HepG2 (cell line): ENCODE results near the gene NOXO1. TPM values are rescaled to one million over a fixed set of nuclear protein-coding genes. Genes with fewer than 3 reads are reported as not detected.

ENCODE experiments used
- ATAC-seq: fragments of 200-7000 bp; cut with Tn5 transposase; 3 replicates; pipeline ENCODE4 v1.9.1; 2020; ENCODE audit warnings: mild to moderate bottlenecking, moderate library complexity
- BruUV-seq: library from RNA; stranded (reverse); fragments of 400-500 nt; replicated peaks from 2 replicates; lab custom pipeline; 2021; lab: Mats Ljungman, UMichigan
- CTCF ChIA-PET: fragments of 300-600 bp; formaldehyde crosslinking; extraction: SDS; loops from one replicate; lab custom pipeline; 2021; ENCODE audit warnings: low total read pairs, inconsistent platforms, low intra/inter-chr PET ratio; lab: Yijun Ruan, JAX
- POLR2A ChIA-PET: fragments of 350-600 bp; sonication (Branson Sonifier 250); formaldehyde crosslinking; loops from one replicate; lab custom pipeline; 2020; ENCODE audit warnings: antibody characterized with exemption, inconsistent platforms; lab: Yijun Ruan, JAX
- DNase-seq: peaks from one replicate; pipeline ENCODE4 v3.0.0-alpha.2; 2015; ENCODE audit warnings: low spot score
- FAIRE-seq: peaks from 3 replicates; lab custom pipeline; 2011; peaks lifted over from hg19 to GRCh38; lab: Jason Lieb, UNC
- H2AFZ ChIP-seq: one replicate; pipeline ENCODE4 v1.6.1; 2011; ENCODE audit warnings: low read length, inconsistent platforms
- H3K27ac ChIP-seq: fragments of 300-600 bp; 3 replicates; pipeline ENCODE4 v1.8.0; 2011; ENCODE audit warnings: mixed run types, mild to moderate bottlenecking, mixed read lengths, low read length, inconsistent platforms; ENCODE audit not compliant: insufficient read depth; ENCODE audit errors: extremely low read length
- H3K27me3 ChIP-seq, 2 experiments: fragments of 200-600 bp in 1 of 2; 2 replicates in 1 of 2; 3 replicates in 1 of 2; pipeline versions ENCODE4 v1.6.0 to v1.8.0; 2011; ENCODE audit warnings: low read length in 2 of 2, mild to moderate bottlenecking in 2 of 2, moderate library complexity in 2 of 2, inconsistent platforms in 1 of 2; ENCODE audit not compliant: insufficient read depth in 2 of 2, control insufficient read depth in 1 of 2
- H3K36me3 ChIP-seq, 2 experiments: fragments of 200-600 bp in 1 of 2; replicated peaks in 1 of 2; 2 replicates in 1 of 2; 3 replicates in 1 of 2; pipeline versions ENCODE4 v1.5.1 to v1.8.0; 2011; ENCODE audit warnings: low read length in 2 of 2, inconsistent platforms in 1 of 2; ENCODE audit not compliant: insufficient read depth in 2 of 2, control insufficient read depth in 1 of 2
- H3K4me1 ChIP-seq: 2 replicates; pipeline ENCODE4 v1.5.1; 2012; ENCODE audit warnings: low read length, inconsistent platforms; ENCODE audit not compliant: insufficient read depth
- H3K4me2 ChIP-seq: 2 replicates; pipeline ENCODE4 v1.6.0; 2011; ENCODE audit warnings: low read depth, low read length, inconsistent platforms
- H3K4me3 ChIP-seq, 3 experiments: fragments of 200-600 bp in 1 of 3; sonication (generic), shearing (Covaris generic) in 1 of 3; replicated peaks in 1 of 3; 2 replicates each; pipeline ENCODE4 v1.5.1; 2011 to 2016; ENCODE audit warnings: low read length in 3 of 3, inconsistent platforms in 2 of 3, low read depth in 2 of 3, mild to moderate bottlenecking in 2 of 3, control low read depth in 1 of 3, mixed read lengths in 1 of 3; ENCODE audit not compliant: insufficient read depth in 1 of 3
- H3K79me2 ChIP-seq: one replicate; pipeline ENCODE4 v1.6.1; 2011; ENCODE audit warnings: low read length, inconsistent platforms; ENCODE audit not compliant: insufficient read depth
- H3K9ac ChIP-seq: 2 replicates; pipeline ENCODE4 v1.6.0; 2011; ENCODE audit warnings: mild to moderate bottlenecking, low read depth, low read length, inconsistent platforms; ENCODE audit not compliant: insufficient read depth
- H3K9me3 ChIP-seq: 2 replicates; pipeline ENCODE4 v1.5.1; 2012; ENCODE audit warnings: mild to moderate bottlenecking, low read length
- H4K20me1 ChIP-seq: 2 replicates; pipeline ENCODE4 v1.6.0; 2011; ENCODE audit warnings: inconsistent platforms, mild to moderate bottlenecking, low read length, moderate library complexity; ENCODE audit not compliant: insufficient read depth
- FOXP1 ChIP-seq, 2 experiments: fragments of 450-650 bp in 1 of 2; IDR thresholded peaks; 2 replicates each; pipeline ENCODE4 v1.6.1; 2017 to 2018; ENCODE audit warnings: antibody characterized with exemption in 1 of 2
- KDM2A ChIP-seq: sonication (generic); formaldehyde crosslinking; IDR thresholded peaks from 2 replicates; pipeline ENCODE4 v1.4.0; 2020; ENCODE audit warnings: low read depth, missing genetic modification reagents, borderline replicate concordance
- KLF12 ChIP-seq: sonication (generic); formaldehyde crosslinking; IDR thresholded peaks from 2 replicates; pipeline ENCODE4 v1.4.0; 2020; ENCODE audit warnings: missing genetic modification reagents, borderline replicate concordance
- MAZ ChIP-seq, 2 experiments: sonication (generic) in 1 of 2; formaldehyde crosslinking in 1 of 2; IDR thresholded peaks; 2 replicates each; pipeline versions ENCODE4 v1.5.0 to v1.6.1; 2012 to 2020; ENCODE audit warnings: low read depth in 2 of 2, mild to moderate bottlenecking in 2 of 2, borderline replicate concordance in 1 of 2, improper control_type of control experiment in 1 of 2, low read length in 1 of 2, missing genetic modification reagents in 1 of 2, moderate library complexity in 1 of 2
- NFYB ChIP-seq: sonication (generic); formaldehyde crosslinking; IDR thresholded peaks from 2 replicates; pipeline ENCODE4 v1.4.0; 2020; ENCODE audit warnings: missing genetic modification reagents
- RFXAP ChIP-seq: sonication (generic); formaldehyde crosslinking; IDR thresholded peaks from 2 replicates; pipeline ENCODE4 v1.4.0; 2020; ENCODE audit warnings: missing genetic modification reagents, borderline replicate concordance
- SSRP1 ChIP-seq: IDR thresholded peaks from 2 replicates; pipeline ENCODE4 v1.6.1; 2016; ENCODE audit warnings: control low read depth
- TBL1XR1 ChIP-seq: fragments of 150-350 bp; IDR thresholded peaks from 2 replicates; pipeline ENCODE4 v1.6.1; 2014; ENCODE audit warnings: borderline replicate concordance, low read length; ENCODE audit not compliant: partially characterized antibody
- ZBTB7A ChIP-seq: sonication (generic); formaldehyde crosslinking; IDR thresholded peaks from 2 replicates; pipeline ENCODE4 v1.8.0; 2022; ENCODE audit warnings: mild to moderate bottlenecking, missing genetic modification reagents
- ZNF484 ChIP-seq: sonication (generic); formaldehyde crosslinking; IDR thresholded peaks from 2 replicates; pipeline ENCODE4 v1.5.1; 2020; ENCODE audit warnings: mild to moderate bottlenecking, low read depth, missing genetic modification reagents, borderline replicate concordance
- ZNF577 ChIP-seq: sonication (generic); formaldehyde crosslinking; IDR thresholded peaks from 2 replicates; pipeline ENCODE4 v1.4.0; 2020; ENCODE audit warnings: mild to moderate bottlenecking, low read depth, missing genetic modification reagents, borderline replicate concordance
- ZNF724P ChIP-seq: sonication (generic); formaldehyde crosslinking; IDR thresholded peaks from 2 replicates; pipeline ENCODE4 v1.8.0; 2022; ENCODE audit warnings: missing genetic modification reagents, borderline replicate concordance
- WGBS: methylation state at CpG from one replicate; pipeline ENCODE4 v1.1.6; 2017; ENCODE audit warnings: low lambda C conversion rate; 5-methylcytosine and 5-hydroxymethylcytosine counted together
- in situ Hi-C: cut with HindIII; loops from 2 replicates; pipeline ENCODE4 v1.10.0; 2017; ENCODE audit warnings: low pct_unique_long_range_greater_than_20kb; ENCODE audit not compliant: extremely low pct_ligation_motif_present
- intact Hi-C: fragments of 100-400 bp; cut with micrococcal nuclease; formaldehyde crosslinking; loops from one replicate; pipeline ENCODE4 v1.10.0; 2022; ENCODE audit not compliant: unreplicated experiment
- polyA plus RNA-seq, 8 experiments: library from polyadenylated mRNA; depleted of rRNA in 3 of 8; stranded (reverse) in 7 of 8; unstranded in 1 of 8; fragments of >200 nt; fragmentation: Illumina TruSeq in 4 of 8; extraction: Trizol in 4 of 8; gene quantifications; 2 replicates each; pipeline versions ENCODE4 v1.2.1 to v1.2.3, GENCODE V29; 2011 to 2016; ENCODE audit warnings: low read depth in 4 of 8, missing spikeins in 1 of 8, mixed read lengths in 1 of 8; ENCODE audit not compliant: insufficient read depth in 1 of 8
- total RNA-seq, 5 experiments: library from RNA; depleted of rRNA; stranded (reverse); fragments of >200 nt; fragmentation: Illumina TruSeq; extraction: Trizol; gene quantifications; 2 replicates each; pipeline ENCODE4 v1.2.3, GENCODE V29; 2016; ENCODE audit warnings: low read depth in 1 of 5
- TF ChIP-seq, protein P1 (sequence below): sonication (generic); formaldehyde crosslinking; IDR thresholded peaks from 2 replicates; pipeline ENCODE4 v1.4.0; 2020; ENCODE audit warnings: missing genetic modification reagents
- TF ChIP-seq, protein P2 (sequence below): sonication (generic); formaldehyde crosslinking; conservative IDR thresholded peaks from 2 replicates; pipeline ENCODE4 v1.4.0; 2020; ENCODE audit warnings: mild to moderate bottlenecking, missing genetic modification reagents, moderate library complexity

Gene NOXO1
- total and polyA plus RNA-seq, 2 of the 13 experiments (the other 11 are each of a cell fraction or from before 2014, with no cell fraction given): 0.69 to 1.4 TPM

DNA sequence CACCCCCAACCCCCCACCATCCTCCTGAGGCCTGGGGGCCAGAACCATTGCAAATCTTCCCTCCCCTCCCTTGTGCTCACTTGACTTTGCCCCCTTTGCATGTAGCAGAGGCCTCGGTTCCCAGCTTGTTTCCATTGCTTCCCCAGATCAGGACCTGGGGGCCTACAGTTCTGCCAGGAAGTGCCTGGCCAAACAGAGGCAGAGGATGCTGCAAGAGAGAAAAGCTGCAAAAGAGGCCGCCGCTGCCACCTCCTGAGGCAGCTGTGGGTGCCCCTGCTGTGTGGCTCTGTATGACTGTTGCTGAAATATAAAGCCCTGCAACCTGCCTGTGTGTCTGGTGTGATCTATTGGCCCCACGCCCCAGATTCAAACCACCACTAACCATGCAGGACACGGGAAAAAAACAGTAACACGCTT is 19.6 kb downstream of the NOXO1 start:
- BruUV-seq: no TSS peak
- in situ Hi-C loops: no loop called here
- intact Hi-C loops: no loop called here
- FAIRE-seq (no peak), ATAC-seq (peak; percentile 0; the same call in 2 of the 3 replicates), DNase-seq (peak; percentile 49)
- Histone ChIP-seq H3K27me3 (no peaks in the 10 kb centered on the region; a peak in 1 of 5 replicates), H4K20me1 (peaks cover 34% of the 10 kb centered on the region), H3K9me3 (no peaks in the 10 kb centered on the region), H3K4me3 (no peak overlapping the region), H3K9ac (no peak overlapping the region), H3K4me1 (peaks cover 51% of the 10 kb centered on the region), H3K36me3 (peaks cover 3 to 19% of the 10 kb centered on the region in 2 experiments; a peak in 3 of 5 replicates), H3K79me2 (peaks cover 43% of the 10 kb centered on the region), H3K27ac (peak overlapping the region; percentile 34), H3K4me2 (peak overlapping the region; percentile 36; the same call in 1 of the 2 replicates), H2AFZ (no peak overlapping the region)
- CTCF ChIA-PET: no interaction called here
- POLR2A ChIA-PET: interaction anchor here (0.7 to 7.4 kb wide), 8 partner anchors 9 to 194 kb away, joined by 3 to 139 read pairs (median 5); partner anchors contain the start of genes GFER, MSRB1, TBL3 and TRAF7
- 62% methylated on average over 6 of the region's 6 CpGs for WGBS
- TF ChIP-seq FOXP1 (IDR thresholded peaks at IDR 0.05): no peak
- no peak for TF ChIP-seq FOXP1 (CRISPR knock-in tag; IDR thresholded peaks at IDR 0.05)
- TF ChIP-seq RFXAP (CRISPR knock-in tag): no peak
- TF ChIP-seq ZNF577 (CRISPR knock-in tag): no peak
- no peak for TF ChIP-seq ZBTB7A (CRISPR knock-in tag)
- TF ChIP-seq NFYB (CRISPR knock-in tag): no peak
- TF ChIP-seq TBL1XR1: no peak
- TF ChIP-seq ZNF724P: no peak
- TF ChIP-seq, protein P1, sequence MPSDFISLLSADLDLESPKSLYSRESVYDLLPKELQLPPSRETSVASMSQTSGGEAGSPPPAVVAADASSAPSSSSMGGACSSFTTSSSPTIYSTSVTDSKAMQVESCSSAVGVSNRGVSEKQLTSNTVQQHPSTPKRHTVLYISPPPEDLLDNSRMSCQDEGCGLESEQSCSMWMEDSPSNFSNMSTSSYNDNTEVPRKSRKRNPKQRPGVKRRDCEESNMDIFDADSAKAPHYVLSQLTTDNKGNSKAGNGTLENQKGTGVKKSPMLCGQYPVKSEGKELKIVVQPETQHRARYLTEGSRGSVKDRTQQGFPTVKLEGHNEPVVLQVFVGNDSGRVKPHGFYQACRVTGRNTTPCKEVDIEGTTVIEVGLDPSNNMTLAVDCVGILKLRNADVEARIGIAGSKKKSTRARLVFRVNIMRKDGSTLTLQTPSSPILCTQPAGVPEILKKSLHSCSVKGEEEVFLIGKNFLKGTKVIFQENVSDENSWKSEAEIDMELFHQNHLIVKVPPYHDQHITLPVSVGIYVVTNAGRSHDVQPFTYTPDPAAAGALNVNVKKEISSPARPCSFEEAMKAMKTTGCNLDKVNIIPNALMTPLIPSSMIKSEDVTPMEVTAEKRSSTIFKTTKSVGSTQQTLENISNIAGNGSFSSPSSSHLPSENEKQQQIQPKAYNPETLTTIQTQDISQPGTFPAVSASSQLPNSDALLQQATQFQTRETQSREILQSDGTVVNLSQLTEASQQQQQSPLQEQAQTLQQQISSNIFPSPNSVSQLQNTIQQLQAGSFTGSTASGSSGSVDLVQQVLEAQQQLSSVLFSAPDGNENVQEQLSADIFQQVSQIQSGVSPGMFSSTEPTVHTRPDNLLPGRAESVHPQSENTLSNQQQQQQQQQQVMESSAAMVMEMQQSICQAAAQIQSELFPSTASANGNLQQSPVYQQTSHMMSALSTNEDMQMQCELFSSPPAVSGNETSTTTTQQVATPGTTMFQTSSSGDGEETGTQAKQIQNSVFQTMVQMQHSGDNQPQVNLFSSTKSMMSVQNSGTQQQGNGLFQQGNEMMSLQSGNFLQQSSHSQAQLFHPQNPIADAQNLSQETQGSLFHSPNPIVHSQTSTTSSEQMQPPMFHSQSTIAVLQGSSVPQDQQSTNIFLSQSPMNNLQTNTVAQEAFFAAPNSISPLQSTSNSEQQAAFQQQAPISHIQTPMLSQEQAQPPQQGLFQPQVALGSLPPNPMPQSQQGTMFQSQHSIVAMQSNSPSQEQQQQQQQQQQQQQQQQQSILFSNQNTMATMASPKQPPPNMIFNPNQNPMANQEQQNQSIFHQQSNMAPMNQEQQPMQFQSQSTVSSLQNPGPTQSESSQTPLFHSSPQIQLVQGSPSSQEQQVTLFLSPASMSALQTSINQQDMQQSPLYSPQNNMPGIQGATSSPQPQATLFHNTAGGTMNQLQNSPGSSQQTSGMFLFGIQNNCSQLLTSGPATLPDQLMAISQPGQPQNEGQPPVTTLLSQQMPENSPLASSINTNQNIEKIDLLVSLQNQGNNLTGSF (CRISPR knock-in tag): 0 out of 2 replicates have a peak, but pooled peaks have one; percentile 28
- TF ChIP-seq KLF12: no peak
- TF ChIP-seq, protein P2, sequence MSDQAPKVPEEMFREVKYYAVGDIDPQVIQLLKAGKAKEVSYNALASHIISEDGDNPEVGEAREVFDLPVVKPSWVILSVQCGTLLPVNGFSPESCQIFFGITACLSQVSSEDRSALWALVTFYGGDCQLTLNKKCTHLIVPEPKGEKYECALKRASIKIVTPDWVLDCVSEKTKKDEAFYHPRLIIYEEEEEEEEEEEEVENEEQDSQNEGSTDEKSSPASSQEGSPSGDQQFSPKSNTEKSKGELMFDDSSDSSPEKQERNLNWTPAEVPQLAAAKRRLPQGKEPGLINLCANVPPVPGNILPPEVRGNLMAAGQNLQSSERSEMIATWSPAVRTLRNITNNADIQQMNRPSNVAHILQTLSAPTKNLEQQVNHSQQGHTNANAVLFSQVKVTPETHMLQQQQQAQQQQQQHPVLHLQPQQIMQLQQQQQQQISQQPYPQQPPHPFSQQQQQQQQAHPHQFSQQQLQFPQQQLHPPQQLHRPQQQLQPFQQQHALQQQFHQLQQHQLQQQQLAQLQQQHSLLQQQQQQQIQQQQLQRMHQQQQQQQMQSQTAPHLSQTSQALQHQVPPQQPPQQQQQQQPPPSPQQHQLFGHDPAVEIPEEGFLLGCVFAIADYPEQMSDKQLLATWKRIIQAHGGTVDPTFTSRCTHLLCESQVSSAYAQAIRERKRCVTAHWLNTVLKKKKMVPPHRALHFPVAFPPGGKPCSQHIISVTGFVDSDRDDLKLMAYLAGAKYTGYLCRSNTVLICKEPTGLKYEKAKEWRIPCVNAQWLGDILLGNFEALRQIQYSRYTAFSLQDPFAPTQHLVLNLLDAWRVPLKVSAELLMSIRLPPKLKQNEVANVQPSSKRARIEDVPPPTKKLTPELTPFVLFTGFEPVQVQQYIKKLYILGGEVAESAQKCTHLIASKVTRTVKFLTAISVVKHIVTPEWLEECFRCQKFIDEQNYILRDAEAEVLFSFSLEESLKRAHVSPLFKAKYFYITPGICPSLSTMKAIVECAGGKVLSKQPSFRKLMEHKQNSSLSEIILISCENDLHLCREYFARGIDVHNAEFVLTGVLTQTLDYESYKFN (CRISPR knock-in tag): no peak
- TF ChIP-seq MAZ (IDR thresholded peaks at IDR 0.05; ENCODE audit: borderline replicate concordance, low read depth, low read length): no peak
- TF ChIP-seq MAZ (CRISPR knock-in tag; IDR thresholded peaks at IDR 0.05; ENCODE audit: low read depth): no peak
- 0 out of 2 replicates have a peak, but pooled peaks have one; percentile 16 for TF ChIP-seq SSRP1 (CRISPR knock-in tag)
- no peak for TF ChIP-seq KDM2A (CRISPR knock-in tag)
- no peak for TF ChIP-seq ZNF484 (CRISPR knock-in tag)
